ENCODE results near the gene PNPLA5.

GRCh38 chr22:43835736-43836135, 56.1 kb downstream of the PNPLA5 start:
- no peak for TF ChIP-seq POLR2A (IDR thresholded peaks at IDR 0.05)
- TF ChIP-seq CTCF (IDR thresholded peaks at IDR 0.05 in 8 of 11, conservative IDR thresholded peaks at IDR 0.05 in 3 of 11): no peak
- TF ChIP-seq POLR2AphosphoS5 (IDR thresholded peaks at IDR 0.05): no peak
